ELR (cell line): ENCODE data around the gene RUFY3.
"Not testable (repeated sequence)": the region's sequence is repeated elsewhere in the genome, so short reads cannot be mapped to it uniquely, and the experiment has no call there.

Experiments used
- DNase-seq: peaks from one replicate; pipeline ENCODE4 v3.0.0-alpha.2; 2015; ENCODE audit warnings: low read depth

Gene RUFY3, protein sequence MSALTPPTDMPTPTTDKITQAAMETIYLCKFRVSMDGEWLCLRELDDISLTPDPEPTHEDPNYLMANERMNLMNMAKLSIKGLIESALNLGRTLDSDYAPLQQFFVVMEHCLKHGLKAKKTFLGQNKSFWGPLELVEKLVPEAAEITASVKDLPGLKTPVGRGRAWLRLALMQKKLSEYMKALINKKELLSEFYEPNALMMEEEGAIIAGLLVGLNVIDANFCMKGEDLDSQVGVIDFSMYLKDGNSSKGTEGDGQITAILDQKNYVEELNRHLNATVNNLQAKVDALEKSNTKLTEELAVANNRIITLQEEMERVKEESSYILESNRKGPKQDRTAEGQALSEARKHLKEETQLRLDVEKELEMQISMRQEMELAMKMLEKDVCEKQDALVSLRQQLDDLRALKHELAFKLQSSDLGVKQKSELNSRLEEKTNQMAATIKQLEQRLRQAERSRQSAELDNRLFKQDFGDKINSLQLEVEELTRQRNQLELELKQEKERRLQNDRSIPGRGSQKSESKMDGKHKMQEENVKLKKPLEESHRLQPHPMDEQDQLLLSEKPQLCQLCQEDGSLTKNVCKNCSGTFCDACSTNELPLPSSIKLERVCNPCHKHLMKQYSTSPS

DNA sequence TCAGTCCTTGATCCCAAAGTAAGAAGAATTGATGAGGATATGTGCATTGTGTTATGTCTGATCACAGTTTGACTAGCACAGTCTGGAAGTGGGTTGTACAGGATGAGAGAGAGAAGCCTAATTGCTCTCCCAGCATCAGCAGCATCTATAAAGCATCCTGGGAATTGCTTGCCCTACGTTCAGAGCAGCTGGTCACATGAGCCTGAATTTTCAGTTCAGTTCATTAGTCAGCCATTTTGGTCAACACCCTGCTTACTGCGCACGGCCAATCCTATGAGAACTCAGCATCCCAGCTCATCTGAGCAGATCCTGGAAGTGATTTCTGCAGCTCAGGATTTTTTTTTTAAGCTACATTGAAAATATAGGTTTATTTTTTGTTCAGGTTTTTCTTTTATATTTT, at the start of gene RUFY3:
RUFY3 (plus strand) TSS at position 218 of the 400 bp plus-strand sequence. CDS start 610 bp downstream, outside the sequence.
- DNase-seq = peak; percentile 92

- no peak for DNase-seq
Measured at GRCh38 chr4:70674191-70674590, 47.6 kb upstream of the RUFY3 start.

GRCh38 chr4:70674731-70675130, 47.0 kb upstream of the RUFY3 start:
- DNase-seq = no peak

GRCh38 chr4:70676554-70677090, 45.1 kb upstream of the RUFY3 start:
- no peak for DNase-seq

DNA sequence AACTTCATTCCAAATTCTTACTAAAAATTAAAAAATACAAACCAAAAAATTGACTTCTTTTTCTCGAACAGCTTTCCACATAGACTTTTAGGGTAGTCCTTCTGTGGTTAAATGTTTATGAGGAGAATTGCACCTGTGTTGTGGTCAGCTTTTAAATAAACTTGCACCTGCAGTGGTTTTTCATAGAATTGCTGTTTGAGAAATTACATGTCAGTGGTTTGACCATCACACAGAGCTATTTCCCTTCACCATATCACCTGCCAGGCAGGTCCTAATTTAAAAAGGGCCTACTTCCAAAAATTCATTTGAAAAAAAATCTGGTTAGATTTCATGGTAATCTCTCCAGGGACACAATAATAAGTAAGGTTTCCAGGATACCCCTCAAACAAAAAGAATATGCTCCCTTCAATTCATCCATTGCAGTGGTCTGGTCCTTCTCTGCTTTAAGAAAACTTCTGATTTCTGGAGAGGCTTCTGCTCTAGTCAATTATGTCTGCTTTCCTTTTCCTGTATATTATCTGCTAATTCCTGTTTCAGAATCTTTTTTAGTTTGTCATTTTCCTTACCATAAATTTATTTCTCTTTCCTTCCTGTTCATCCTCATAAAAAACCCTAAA, 43.3 kb upstream of the RUFY3 start:
- DNase-seq = no peak

GRCh38 chr4:70680934-70681333, 40.8 kb upstream of the RUFY3 start:
- DNase-seq = no peak

DNA sequence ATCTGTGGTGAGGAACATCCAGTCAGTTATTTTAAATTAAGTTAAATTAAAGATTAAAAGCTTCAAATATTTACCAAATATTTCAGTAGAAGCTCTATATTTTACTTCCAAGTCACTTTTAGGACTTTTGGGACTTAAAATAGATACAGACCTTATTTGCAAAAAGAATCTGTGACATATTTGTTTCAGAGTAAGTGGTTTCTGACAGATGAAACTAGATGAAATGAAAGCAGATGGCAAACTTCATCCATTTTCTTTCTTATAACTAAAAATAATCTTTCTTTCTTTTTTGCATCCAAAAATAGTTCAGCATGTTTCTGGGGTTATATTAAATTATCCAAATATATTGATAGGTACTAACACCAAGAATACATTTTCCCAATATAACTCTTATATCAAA, 40.1 kb upstream of the RUFY3 start:
- no peak for DNase-seq

GRCh38 chr4:70682142-70682541, 39.6 kb upstream of the RUFY3 start:
- not testable (repeated sequence) for DNase-seq

DNA sequence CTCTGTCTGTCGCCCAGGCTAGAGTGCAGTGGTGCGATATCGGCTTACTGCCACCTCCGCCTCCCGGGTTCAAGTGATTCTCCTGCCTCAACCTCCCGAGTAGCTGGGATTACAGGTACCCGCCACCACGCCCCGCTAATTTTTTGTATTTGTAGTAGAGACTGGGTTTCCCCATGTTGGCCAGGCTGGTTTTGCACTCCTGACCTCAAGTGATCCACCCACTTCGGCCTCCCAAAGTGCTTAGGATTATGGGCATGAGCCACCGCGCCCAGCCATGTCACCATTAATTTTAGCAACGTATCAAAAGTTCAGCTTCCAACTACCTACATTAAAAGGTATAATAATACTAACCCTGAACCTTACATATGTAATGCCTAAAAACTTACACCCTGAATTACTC, 34.4 kb upstream of the RUFY3 start:
- no peak for DNase-seq

DNA sequence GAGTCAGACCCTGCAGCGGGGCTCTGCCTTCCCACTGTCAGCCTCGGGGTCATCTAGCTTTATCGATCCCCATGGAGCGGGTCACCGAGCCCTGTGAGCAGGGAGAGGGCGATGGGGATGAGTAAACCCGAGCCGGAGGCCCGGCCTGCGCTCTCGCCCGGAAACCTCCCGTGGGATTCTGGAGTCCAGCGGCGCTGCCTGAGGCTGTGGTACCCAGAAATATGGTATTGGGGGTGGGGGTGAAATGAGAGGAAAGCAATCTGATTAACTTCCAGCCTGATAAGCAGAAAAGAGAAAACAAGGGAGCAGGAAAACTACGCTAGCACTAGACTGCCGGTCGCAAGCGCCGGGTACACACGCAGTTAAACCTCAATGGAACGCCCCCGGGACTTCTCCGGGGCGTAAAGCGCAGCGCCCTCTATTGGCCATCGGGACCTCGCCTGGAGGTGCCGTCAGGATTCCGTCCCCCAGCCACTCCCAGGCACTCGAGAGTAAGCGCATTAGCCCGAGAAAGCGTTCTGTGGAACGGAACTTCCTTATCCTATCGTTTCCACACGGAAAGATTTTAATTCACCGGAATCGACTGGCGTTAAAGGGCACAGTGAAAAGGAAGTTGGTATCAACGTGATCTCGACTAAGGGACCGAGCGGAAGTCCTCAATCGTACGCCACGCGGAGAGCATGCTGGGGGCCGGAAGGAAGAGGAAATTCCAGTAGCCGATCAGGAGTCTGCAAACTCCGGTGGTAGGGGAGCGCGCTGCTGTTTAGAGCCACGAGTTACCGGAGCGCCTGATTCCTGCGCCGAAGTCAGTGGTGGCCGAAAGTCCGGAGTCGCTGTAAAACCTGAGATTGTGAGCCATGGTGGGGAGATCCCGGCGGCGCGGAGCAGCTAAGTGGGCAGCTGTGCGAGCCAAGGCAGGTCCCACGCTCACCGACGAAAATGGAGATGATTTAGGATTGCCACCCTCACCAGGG, 33.7 kb upstream of the RUFY3 start, which contains the start of gene UTP3:
UTP3 (plus strand) TSS at position 712 of the 974 bp plus-strand sequence; CDS start at position 858, 146 bp downstream.
- DNase-seq = peak; percentile 99

DNA sequence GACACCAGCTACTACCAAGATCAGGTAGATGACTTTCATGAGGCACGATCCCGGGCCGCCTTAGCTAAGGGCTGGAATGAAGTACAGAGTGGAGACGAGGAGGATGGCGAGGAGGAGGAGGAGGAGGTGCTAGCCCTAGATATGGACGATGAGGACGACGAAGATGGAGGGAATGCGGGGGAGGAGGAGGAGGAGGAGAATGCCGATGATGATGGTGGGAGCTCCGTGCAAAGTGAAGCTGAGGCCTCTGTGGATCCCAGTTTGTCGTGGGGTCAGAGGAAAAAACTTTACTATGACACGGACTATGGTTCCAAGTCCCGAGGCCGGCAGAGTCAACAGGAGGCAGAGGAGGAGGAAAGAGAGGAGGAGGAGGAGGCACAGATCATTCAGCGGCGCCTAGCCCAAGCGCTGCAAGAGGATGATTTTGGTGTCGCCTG, 33.0 kb upstream of the RUFY3 start:
- DNase-seq = peak; percentile 30

DNA sequence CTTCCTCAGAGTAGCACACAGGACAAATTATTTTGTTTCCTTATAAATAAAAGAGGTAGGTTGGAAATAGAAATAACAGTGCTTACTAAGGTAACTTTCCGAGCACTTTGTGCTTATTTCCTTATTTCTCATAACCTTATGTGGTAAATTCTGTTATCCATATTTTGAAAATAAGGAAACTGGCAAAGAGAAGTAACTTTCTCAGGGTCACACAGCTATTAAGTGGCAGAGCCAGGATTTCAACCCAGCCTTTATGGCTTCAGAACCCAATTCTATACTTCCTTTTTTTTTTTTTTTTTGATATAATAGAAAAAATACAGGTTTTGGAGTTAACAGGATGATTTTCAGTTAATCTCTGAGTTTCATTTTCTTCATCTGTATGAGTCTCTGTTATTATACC, 30.1 kb upstream of the RUFY3 start:
- no peak for DNase-seq

GRCh38 chr4:70694633-70695032, 27.1 kb upstream of the RUFY3 start:
- not testable (repeated sequence) for DNase-seq

GRCh38 chr4:70698435-70698834, 23.3 kb upstream of the RUFY3 start:
- peak; percentile 8 for DNase-seq

- no peak for DNase-seq
Measured at GRCh38 chr4:70700712-70701111, 21.1 kb upstream of the RUFY3 start.

- DNase-seq = no peak
Measured at GRCh38 chr4:70701271-70701670, 20.5 kb upstream of the RUFY3 start.

- not testable (repeated sequence) for DNase-seq
Measured at GRCh38 chr4:70702592-70702991, 19.2 kb upstream of the RUFY3 start.

DNA sequence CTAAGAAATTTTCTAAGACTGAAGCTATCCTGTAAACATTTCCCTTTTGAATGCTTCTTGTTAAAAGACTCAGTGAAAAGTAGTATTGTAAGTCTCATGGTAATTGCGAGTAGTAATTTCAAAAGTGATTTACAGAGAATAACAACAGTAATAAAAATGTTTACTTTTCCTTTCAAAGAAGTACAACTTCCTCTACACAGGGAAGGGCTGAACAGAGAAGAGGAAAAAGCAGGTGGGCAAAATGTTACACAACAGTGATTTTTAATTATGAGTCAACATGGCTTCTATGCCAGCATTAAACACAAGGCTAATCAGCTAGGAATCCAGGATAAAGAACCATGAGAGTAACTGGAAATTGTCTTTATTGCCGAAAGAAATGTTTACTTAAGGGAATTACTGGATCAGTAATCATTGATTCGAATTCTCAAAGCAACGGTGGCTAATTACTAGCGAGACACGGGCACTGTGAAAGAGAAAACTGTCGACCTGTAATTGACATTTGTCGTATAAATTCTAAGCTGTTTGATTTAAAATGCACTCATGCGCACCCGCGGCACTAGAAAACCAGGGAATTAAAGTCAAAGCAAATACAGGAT, 18.0 kb upstream of the RUFY3 start:
- peak; percentile 70 for DNase-seq

- peak; percentile 81 for DNase-seq
Measured at GRCh38 chr4:70704215-70704930, 17.4 kb upstream of the RUFY3 start.

- no peak for DNase-seq
Measured at GRCh38 chr4:70704931-70705182, 16.9 kb upstream of the RUFY3 start.
